Measurements from ENCODE around the gene ZSWIM1.
A peak's percentile ranks its signal among the peaks of the same experiment; 100 is the strongest.
"Not testable (repeated sequence)": the region's sequence is repeated elsewhere in the genome, so short reads cannot be mapped to it uniquely, and the experiment has no call there.

The ZSWIM1 gene

DNA sequence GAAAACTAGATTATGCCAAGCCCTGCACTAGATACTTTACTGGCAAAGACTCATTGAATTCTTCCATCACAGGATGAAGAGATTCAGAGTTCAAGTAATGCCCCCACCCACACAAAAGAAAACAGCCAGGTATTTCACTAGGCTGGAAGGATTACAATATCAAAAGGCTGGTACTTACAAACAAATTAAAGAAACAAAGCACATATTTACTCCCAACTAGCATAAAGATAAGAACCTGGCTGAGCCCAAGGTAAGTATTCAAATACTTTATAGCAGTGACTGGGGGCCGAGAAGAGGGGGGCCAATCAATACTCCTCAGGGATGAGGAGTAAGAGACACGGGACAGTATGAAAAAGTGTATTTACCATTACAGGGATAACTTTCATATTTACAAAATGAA lies 27.5 kb upstream of the ZSWIM1 start:
- no peak for DNase-seq (ENCODE audit: low read depth in 1 of 2, low spot score in 1 of 2)

DNA sequence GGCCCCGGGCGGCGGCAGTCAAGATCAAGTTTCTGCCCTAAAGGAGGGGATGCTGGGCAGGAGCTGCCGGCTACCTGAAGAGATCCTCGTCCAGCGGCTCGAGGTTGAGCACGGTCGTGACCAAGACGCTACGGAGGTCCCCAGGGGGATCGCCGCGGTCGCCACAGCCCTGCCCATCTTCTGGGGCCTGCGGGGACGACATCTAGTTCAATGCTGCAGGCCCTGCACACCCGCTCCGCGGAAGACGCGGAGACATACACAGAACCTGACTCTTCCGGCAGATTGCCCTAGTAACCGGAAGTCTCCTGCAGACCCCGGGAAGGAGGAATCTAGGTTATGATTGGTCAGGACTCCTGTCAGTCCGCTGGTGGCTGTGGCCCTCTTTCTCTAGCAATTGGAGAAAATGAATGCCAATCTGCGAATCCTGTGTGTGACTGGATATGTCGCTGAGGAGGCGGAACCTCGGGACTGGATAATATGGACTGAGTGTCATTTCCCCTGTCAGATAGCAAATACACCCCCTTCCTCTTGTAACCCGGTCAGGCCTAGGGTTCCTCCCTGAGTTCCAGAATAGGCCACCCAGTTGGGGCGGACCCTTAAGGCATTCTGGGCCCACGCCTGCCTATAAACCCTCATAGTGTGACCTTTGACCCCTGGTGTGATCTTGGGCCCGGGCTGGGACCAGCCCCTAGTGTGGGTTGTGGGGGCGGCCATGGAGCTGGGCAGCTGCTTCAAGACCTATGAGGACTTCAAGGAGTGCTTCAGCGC lies 23.7 kb upstream of the ZSWIM1 start, which contains the start of the genes ACOT8 and ZSWIM3:
Gene ACOT8 (minus strand): TSS at position 279 of the 768 bp plus-strand sequence. CDS start 77 bp downstream, at position 202.
Gene ZSWIM3 (plus strand): TSS at position 501 of the 768 bp plus-strand sequence. CDS start 212 bp downstream, at position 713.
- DNase-seq (ENCODE audit: low read depth in 1 of 2, low spot score in 1 of 2): peak; percentile 70 to 84

DNA sequence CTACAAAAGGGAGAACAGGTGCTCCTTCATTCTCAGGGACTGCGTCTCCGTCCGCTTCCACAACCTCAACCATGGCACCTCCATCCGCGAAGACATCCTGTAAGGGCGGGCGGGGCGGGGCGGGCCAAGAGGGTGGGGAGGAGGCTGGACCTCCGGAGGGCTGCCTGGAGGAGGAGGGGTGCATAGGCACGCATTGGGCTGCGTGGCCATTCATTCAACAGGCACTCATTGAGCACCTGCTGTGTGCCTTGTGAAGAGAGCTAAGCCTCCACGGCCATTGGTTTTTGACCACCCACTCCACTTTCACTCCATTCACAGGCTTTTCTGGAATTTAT lies 23.2 kb upstream of the ZSWIM1 start:
- DNase-seq (ENCODE audit: low read depth in 1 of 2, low spot score in 1 of 2): peak in 1 of 2 donors; percentile 15

DNA sequence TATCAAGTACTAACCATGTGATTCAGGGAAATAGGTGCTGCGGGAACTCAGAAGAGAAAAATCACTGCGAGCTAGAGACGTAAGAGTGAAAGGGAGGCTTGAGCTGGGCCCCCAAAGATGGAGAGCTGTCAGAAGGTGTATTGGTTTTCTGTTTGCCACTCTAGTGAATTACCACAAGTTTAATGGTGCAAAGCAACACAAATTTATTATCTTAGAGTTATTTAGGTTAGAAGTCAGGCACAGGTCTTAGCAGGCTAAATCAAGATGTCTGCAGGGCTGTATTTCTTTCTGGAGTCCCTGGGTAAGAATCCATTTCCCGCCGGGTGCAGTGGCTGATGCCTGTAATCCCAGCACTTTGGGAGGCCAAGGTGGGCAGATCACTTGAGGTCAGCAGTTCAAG lies 21.1 kb upstream of the ZSWIM1 start:
- DNase-seq (ENCODE audit: low read depth in 1 of 2, low spot score in 1 of 2): no peak

DNA sequence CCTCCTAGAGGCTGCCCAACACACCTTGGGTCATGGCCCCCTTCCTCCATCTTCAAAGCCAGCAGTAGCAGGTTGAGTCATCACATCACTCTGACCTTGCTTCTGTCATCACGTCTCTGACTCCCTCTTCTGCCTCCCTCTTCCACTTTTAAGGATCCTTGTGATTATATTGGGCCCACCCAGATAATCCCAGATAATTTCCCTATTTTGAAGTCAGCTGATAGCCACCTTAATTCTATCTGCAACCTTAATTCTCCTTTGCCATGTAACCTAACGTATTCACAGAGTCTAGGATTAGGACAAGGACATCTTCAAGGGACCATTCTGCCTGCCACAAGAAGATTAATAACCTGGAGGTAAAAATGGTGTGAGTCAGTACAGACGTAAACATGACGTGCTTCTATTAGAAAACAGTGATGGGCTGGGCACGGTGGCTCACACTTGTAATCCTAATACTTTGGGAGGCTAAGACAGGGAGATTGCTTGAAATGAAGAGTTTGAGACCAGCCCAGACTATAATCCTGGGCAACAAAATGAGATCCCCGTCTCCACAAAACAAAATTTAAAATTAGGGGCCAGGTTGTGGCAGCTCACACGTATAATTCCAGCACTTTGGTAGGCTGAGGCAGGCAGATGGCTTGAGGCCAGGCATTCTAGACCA lies 20.3 kb upstream of the ZSWIM1 start:
- no peak for DNase-seq (ENCODE audit: low read depth in 1 of 2, low spot score in 1 of 2)

DNA sequence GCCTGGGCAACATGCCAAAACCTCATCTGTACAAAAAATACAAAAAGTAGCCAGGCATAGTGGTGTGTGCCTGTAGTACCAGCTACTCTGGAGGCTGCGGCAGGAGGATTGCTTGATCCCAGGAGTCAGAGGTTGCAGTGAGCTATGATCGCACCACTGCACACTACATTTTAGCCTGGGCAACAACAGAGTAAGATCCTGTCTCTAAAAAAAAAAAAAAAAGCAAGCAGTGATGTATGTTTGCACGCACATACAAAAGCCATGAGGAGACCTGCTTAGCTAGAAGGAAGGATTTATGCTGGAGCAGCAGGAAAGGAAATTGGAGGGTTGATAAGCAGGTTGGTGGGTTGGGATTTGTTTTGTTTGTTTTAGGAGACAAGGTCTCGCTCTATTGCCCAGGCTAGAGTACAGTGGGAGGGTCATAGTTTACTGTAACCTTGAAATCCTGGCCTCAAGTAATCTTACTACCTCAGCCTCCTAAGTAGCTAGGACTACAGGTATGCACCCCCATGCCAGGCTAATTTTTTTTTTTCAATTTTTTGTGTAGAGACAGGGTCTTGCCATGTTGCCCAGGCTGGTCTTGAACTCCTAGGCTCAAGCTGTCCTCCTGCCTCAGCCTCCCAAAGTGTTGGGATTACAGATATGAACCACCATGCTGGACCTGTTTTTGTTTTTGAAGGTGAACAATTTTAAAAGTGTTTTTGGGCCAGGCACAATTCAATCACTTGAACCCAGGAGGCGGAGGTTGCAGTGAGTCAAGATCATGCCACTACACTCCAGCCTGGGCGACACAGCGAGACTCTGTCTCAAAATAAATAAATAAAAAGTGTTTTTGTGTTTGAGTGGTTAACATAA lies 19.6 kb upstream of the ZSWIM1 start:
- DNase-seq (ENCODE audit: low read depth in 1 of 2, low spot score in 1 of 2): no peak

DNA sequence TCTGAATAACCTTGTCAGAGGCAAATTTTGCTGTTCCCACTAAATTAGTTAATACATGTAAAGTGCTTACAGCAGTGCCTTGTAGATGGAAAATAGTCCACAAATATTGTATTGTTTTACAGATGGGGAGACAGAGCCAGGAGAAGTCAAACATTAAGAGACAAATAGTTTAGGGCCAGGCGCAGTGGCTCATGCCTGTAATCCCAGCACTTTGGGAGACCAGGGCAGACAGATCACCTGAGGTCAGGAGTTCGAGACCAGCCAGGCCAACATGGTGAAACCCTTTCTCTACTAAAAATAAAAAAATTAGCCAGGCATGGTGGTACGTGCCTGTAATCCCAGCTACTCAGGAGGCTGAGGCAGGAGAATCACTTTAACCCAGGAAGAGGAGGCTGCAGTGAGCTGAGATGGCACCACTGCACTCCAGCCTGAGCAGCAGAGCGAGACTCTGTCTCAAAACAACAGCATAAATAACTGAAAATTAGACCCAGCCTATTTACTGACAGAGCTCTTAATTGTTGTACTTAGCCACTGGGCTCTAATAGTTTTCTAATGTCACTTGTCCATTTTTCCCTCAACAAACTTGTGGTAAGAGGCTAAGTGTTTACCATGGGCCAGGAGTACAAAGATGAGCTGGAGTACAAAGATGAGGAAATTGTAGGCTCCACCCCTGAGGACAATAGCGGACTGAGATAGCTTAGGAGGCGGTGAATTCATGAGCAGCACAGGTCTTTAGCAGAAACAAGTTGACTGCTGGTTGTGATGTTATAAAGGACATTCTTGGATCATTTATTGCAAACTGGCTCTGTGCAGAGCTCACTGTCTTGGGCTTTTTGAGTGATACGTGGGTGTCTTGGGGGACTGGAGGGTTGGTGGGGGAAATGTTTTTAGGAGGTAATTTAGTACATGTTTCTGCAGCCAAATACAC lies 17.2 kb upstream of the ZSWIM1 start:
- no peak for DNase-seq (ENCODE audit: low read depth in 1 of 2, low spot score in 1 of 2)

DNA sequence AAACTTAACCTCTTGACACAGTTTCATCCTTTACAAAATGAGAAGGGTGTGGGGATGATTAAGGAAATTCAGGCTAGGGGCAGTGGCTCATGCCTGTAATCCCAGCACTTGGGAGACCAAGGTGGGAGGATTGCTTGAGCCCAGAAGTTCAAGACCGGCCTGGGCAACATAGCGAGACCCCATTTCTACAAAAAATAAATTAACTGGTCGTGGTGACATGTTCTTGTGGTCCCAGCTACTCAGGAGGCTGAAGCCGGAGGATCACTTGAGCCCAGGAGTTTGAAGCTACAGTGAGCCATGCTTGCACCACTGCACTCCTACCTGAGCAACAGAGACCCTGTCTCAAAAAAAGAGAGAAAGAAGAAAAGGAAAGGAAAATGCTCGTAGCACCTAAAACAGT lies 14.6 kb upstream of the ZSWIM1 start:
- no peak for DNase-seq (ENCODE audit: low read depth in 1 of 2, low spot score in 1 of 2)

DNA sequence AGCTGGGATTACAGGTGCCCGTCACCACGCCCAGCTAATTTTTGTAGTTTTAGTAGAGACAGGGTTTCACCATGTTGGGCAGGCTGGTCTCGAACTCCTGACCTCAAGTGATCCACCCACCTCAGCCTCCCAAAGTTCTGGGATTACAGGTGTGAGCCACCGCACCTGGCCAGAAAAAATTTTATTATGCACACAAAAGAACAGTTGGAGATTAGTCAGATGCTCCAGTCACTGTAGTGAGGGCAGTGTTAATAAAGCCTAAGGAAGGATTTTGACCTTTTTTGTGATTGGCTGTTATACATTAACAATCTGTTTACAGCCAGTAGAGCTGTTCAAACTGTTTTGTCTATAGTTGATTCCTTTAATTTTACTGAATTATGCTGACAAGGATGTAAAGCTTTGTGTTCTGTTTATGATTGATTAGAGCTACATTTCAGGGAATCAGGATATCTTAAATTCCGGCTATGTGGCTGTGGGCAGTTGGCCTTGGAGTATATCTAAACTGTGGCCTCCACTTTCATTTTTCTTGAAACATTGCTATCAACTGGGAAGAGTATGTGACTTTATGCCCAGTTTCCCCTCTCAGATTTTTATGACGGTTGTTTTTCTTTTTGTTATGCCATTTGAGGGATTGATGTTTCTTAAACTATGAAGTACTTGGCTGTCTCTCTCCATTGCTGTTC lies 13.8 kb upstream of the ZSWIM1 start:
- no peak for DNase-seq (ENCODE audit: low read depth in 1 of 2, low spot score in 1 of 2)

DNA sequence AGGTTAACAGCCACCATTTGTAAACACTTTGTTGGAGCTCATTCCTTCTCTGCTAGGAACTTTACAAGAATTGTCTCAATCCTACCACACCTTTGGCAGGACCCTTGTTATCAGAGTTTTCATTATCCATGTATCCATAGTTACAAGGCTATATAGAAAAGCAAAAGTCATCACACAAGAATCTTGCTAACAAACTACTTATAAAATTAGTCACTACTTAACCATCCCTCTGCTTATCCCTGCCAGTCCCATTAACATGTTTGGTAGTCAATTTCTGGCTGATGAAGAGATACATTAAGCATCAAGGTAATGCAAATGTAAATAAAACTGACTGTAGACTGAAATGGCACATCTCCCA lies 13.2 kb upstream of the ZSWIM1 start:
- no peak for DNase-seq (ENCODE audit: low read depth in 1 of 2, low spot score in 1 of 2)

DNA sequence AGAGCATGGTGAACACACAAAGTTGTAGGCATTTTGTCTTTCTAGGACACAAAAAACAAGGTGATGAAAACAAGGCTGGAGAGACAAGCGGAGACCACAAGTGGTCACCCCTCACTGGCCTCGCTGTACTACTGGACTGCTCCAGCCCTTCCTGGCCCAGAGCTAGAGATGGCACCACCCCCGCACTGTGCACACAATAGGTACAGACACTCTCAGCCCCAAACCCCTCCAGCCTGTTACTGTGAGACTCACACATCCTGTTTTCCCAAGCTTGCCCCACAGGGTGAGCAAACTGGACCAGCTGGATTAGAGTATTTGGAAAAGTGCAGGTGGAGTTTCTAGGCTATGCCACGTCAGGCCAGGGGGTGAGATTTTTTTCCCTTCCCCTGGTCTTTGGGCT lies 8.4 kb upstream of the ZSWIM1 start:
- no peak for DNase-seq (ENCODE audit: low read depth in 1 of 2, low spot score in 1 of 2)

DNA sequence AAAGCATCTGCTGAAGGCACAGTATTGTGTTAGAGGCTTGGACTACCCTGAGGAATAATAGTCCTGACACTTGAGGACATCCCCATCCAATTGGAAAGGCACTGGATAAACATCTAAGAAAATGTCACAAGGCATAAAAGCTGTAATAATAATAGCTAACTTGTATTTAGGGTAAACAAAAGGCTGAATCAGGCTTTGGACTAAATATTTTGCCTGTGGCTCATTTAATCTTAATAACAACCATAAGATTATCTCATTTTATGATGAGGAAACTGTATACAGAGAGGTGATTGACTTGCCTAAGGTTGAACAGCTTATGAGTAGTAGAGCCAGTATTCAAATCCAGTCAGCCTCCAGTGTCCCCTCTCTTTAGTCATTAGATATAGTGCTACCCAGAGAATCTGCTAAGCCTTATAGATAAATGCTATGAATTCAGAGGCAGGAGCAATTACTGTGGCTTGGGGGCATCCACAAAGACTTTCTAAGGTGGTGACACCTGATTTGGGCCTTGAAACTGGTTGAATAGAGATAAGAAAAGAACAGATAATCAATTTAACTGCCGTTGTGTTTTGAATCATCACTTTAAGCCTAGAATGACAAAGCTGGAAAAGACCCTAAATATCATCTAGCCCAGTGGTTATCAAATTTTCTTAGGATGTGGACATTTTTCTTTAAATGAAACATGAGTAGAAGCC lies 7.5 kb upstream of the ZSWIM1 start:
- no peak for DNase-seq (ENCODE audit: low read depth in 1 of 2, low spot score in 1 of 2)

DNA sequence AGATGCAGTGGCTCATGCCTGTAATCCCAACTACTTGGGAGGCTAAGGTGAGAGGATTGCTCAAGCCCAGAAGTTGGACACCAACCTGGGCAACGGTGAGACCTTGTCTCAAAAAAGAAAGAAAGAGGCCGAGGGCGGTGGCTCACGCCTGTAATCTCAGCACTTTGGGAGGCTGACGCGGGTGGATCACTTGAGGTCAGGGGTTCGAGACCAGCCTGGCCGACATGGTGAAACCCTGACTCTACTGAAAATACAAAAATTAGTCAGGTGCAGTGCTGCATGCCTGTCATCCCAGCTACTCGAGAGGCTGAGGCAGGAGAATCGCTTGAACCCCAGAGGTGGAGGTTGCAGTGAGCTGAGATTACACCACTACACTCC lies 6.9 kb upstream of the ZSWIM1 start:
- DNase-seq (ENCODE audit: low read depth in 1 of 2, low spot score in 1 of 2): not testable (repeated sequence)

DNA sequence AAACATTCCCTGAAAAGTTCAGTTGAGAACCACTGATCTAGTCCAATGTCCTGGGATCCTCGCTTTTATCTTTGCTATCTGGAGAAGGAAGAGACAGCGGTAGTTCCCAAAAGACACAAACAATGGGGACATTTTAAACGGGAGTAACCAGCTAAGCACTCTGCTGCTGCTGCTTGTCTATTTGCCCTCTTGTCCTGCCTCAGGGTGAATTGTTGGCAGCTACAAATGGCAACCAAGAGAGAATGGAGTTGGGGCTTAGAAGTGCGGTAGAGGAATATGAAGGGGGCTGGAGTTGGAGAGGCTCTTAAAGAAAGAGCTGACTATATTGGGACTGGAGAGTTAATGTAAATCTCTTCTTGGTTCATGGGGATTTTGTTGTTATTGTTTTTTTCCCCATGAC lies 6.5 kb upstream of the ZSWIM1 start:
- no peak for DNase-seq (ENCODE audit: low read depth in 1 of 2, low spot score in 1 of 2)

DNA sequence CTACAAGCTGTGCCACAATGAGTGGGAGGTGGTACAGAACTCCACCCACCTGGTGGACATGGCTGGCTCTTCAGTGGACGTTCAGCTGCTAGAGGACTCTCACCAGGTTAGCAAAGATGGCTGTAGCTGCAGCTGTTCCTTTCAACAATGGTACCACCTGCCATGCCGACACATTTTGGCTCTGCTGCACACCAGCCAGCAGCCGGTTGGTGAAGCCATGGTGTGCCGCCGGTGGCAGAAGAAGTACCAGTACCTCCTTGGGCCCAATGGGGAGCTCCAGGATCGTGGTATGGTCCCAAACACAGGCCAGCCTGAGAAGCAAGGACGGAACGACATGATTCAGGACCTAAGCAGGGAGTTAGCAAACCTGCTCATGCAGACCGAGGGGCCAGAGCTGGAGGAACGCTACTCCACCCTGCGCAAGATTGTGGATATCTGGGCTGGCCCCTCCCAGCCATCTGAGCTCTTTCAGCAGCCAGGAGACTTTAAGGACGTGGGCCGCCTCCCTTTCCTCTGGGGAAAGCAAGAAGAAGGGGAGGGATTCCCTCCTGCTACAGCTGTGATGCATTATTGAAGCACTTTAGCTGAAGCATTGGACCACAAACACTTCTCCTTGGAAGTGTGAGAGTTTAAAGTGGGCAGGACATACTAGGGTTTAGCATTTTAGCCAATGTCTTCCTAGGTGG lies 2.8 kb upstream of the ZSWIM1 start:
- DNase-seq (ENCODE audit: low read depth in 1 of 2, low spot score in 1 of 2): no peak

DNA sequence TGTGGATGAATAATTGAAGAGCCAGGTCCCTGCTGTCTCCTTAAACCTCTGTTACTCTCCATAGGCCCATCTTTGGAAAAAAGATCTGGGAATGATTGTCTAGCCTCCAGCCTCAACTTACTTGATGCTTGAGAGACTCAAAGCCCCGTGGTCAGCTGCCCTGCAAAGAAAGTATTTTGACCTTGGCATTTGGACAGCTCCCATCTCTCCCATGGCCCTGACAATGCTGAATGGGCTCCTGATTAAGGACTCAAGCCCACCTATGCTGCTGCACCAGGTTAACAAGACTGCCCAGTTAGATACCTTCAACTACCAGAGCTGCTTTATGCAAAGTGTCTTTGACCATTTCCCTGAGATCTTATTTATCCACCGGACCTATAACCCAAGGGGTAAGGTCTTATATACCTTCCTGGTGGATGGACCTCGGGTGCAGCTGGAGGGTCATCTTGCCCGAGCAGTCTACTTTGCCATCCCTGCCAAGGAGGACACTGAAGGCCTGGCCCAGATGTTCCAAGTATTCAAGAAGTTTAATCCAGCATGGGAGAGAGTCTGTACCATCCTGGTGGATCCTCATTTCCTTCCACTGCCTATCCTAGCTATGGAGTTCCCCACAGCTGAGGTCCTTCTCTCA lies 1.6 kb downstream of the ZSWIM1 start:
- no peak for DNase-seq (ENCODE audit: low read depth in 1 of 2, low spot score in 1 of 2)

DNA sequence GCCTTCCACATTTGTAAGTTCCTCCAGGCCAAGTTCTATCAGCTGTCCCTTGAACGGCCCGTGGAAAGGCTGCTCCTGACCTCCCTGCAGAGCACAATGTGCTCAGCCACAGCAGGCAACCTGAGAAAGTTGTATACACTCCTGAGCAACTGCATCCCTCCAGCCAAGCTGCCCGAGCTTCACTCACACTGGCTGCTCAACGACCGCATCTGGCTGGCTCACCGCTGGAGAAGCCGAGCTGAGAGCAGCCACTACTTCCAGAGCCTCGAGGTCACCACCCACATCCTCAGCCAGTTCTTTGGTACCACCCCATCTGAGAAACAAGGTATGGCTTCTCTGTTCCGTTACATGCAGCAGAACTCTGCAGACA lies 2.1 kb downstream of the ZSWIM1 start:
- DNase-seq (ENCODE audit: low read depth in 1 of 2, low spot score in 1 of 2): no peak

DNA sequence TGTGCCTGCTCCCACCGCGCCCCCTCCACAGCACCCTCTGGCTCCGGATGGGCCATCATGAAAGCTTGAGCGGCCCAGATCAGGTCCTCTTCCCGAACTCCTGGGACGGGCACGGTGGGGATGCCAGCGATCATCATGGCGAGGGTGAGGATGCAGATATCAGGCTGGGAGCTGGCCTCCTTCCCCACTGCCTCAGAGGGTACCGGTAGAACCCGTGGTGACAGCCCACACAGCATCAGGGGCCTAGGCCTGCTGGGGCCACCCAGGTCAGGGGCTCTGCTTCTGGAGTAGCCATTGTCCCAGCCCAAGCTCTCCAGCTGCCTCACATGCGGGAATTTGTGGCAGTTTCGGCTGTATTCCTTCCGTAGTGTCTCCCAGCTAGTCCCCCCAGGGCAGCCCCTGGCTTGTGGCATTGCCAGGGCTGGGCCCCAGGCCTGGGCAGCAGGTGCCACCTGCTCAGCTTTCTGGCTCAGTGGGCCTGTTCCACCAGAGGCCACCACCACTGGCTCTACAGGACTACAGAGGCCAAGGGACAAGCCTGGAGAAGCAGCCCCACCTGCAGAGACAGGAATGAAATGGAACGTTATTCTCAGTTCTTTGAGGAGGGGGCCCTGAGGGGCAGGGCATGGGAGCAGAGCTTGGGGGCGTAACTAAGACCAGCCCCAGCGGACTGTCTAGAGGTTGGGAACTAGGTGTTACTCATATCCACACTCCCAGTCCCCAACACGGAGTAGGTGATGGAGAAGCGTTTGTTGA lies 5.7 kb downstream of the ZSWIM1 start:
- no peak for DNase-seq (ENCODE audit: low read depth in 1 of 2, low spot score in 1 of 2)

All from activated T-helper 1 cell treated with anti-CD3 and anti-CD28 coated beads, Interleukin-2, amount 50 U/mL, for 16 hours (primary cell).